HEK293 (cell line): ENCODE results near the gene CYB5R3.
A peak's percentile ranks its signal among the peaks of the same experiment; 100 is the strongest.

Experiments used
- CTCF ChIA-PET: fragments of 350-600 bp; formaldehyde crosslinking; extraction: SDS; loops from one replicate; lab custom pipeline; 2021; ENCODE audit warnings: antibody characterized with exemption; lab: Yijun Ruan, JAX
- POLR2A ChIA-PET: fragments of 300-600 bp; formaldehyde crosslinking; extraction: SDS; loops from one replicate; lab custom pipeline; 2020; ENCODE audit warnings: antibody characterized with exemption, inconsistent platforms; lab: Yijun Ruan, JAX
- H3K27ac ChIP-seq: fragments of 200-500 bp; sonication (Bioruptor generic); 2 replicates; pipeline ENCODE4 v1.5.1; 2014; ENCODE audit warnings: low read depth, low read length, control low read depth, inconsistent platforms; ENCODE audit errors: extremely low read depth
- H3K36me3 ChIP-seq, 2 experiments: fragments of 200-500 bp in 1 of 2; sonication (Bioruptor generic) in 1 of 2; 1 replicate in 1 of 2; 2 replicates in 1 of 2; pipeline ENCODE4 v1.5.1; 2014 to 2017; ENCODE audit warnings: inconsistent platforms in 2 of 2, low read length in 2 of 2; ENCODE audit not compliant: control insufficient read depth in 2 of 2, insufficient read depth in 1 of 2
- H3K4me1 ChIP-seq: fragments of 200-500 bp; sonication (Bioruptor generic); 2 replicates; pipeline ENCODE4 v1.5.1; 2014; ENCODE audit warnings: mild to moderate bottlenecking, low read length, inconsistent platforms; ENCODE audit not compliant: control insufficient read depth, insufficient read depth
- H3K4me3 ChIP-seq: 2 replicates; pipeline ENCODE4 v1.5.1; 2011; ENCODE audit warnings: low read depth, mild to moderate bottlenecking, control low read depth, low read length, moderate library complexity
- H3K9me3 ChIP-seq: fragments of 200-500 bp; sonication (Bioruptor generic); 2 replicates; pipeline ENCODE4 v1.5.1; 2014; ENCODE audit warnings: low read depth, low read length, inconsistent platforms; ENCODE audit not compliant: control insufficient read depth, insufficient read depth
- ELK4 ChIP-seq: IDR thresholded peaks from 2 replicates; pipeline ENCODE4 v1.6.1; 2011; ENCODE audit warnings: mild to moderate bottlenecking, low read depth, low read length, borderline replicate concordance
- GLIS1 ChIP-seq: fragments of 450-650 bp; formaldehyde crosslinking; IDR thresholded peaks from 2 replicates; pipeline ENCODE4 v1.5.1; 2016; ENCODE audit warnings: missing biosample characterization, missing genetic modification characterization
- KLF1 ChIP-seq: fragments of 450-650 bp; formaldehyde crosslinking; IDR thresholded peaks from 2 replicates; pipeline ENCODE4 v1.5.1; 2016; ENCODE audit warnings: missing biosample characterization, missing genetic modification characterization
- ZBTB8A ChIP-seq: fragments of 450-650 bp; formaldehyde crosslinking; IDR thresholded peaks from 2 replicates; pipeline ENCODE4 v1.5.1; 2016; ENCODE audit warnings: missing biosample characterization, missing genetic modification characterization
- ZFP3 ChIP-seq: fragments of 450-650 bp; formaldehyde crosslinking; IDR thresholded peaks from 2 replicates; pipeline ENCODE4 v1.5.1; 2016; ENCODE audit warnings: low read depth, missing biosample characterization, missing genetic modification characterization
- ZNF16 ChIP-seq: fragments of 450-650 bp; formaldehyde crosslinking; IDR thresholded peaks from 2 replicates; pipeline ENCODE4 v1.5.1; 2016; ENCODE audit warnings: low read depth, missing biosample characterization, missing genetic modification characterization
- ZNF280D ChIP-seq: fragments of 450-650 bp; formaldehyde crosslinking; IDR thresholded peaks from 2 replicates; pipeline ENCODE4 v1.5.1; 2016; ENCODE audit warnings: missing biosample characterization, missing genetic modification characterization
- ZNF324 ChIP-seq: fragments of 450-650 bp; formaldehyde crosslinking; IDR thresholded peaks from 2 replicates; pipeline ENCODE4 v1.5.1; 2016; ENCODE audit warnings: missing biosample characterization, missing genetic modification characterization
- ZNF350 ChIP-seq: fragments of 450-650 bp; formaldehyde crosslinking; IDR thresholded peaks from 2 replicates; pipeline ENCODE4 v1.5.0; 2017; ENCODE audit warnings: missing biosample characterization, mild to moderate bottlenecking, missing genetic modification characterization
- ZNF596 ChIP-seq: fragments of 450-650 bp; IDR thresholded peaks from 2 replicates; pipeline ENCODE4 v1.5.0; 2018; ENCODE audit warnings: missing biosample characterization, mild to moderate bottlenecking, missing genetic modification characterization, moderate library complexity
- ZNF768 ChIP-seq: fragments of 450-650 bp; formaldehyde crosslinking; IDR thresholded peaks from 2 replicates; pipeline ENCODE4 v1.5.1; 2018; ENCODE audit warnings: missing biosample characterization, mild to moderate bottlenecking, missing genetic modification characterization
- TF ChIP-seq, protein P1 (sequence below): fragments of 450-650 bp; formaldehyde crosslinking; optimal IDR thresholded peaks from 2 replicates; pipeline ENCODE3; 2016; ENCODE audit warnings: missing biosample characterization, mild to moderate bottlenecking, missing genetic modification characterization

Gene CYB5R3

DNA sequence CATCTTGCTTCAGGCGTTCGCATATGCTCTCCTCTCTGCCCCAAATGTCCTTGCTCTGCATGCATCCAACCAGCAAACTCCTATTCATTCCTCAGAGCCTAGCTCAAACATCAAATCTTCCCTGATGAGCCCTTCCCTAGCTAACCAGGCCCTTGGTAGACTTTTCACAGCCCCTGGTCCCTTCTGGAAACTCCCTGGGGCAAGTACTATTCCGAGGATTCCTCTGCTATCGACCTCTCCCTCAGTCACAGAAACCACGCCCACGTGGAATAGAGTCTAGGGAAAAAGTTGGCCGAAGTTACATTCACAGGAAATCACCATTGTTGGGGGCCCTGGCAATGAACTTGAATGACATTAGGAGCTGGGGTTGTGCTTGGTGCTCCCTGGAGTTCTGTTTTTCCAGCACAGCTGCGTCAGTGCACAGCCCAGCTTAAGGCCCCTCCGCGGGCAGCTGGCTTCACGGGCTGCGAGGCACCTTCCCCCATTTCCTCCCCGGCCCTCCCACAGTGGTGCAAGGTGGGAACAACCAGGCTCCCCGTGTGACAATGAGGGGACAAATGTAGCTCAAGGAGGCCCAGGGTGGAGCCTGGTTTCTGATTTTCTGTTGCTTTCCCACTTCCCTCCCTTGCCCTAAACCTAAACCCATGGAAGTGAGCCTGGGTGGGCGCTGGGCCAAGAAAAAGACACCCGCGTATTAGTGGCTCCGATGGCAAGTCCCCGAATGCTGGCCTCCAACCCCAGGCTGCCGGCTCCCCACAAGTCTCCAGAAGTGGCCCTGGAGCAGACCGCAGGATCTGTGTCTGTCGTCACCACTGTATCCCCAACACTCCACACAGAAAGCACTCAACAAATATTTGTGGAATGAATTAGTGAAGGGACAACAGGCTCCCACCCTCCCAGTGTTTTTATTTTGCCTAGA, 4.5 kb downstream of the CYB5R3 start (continued):
- TF ChIP-seq, protein P1, sequence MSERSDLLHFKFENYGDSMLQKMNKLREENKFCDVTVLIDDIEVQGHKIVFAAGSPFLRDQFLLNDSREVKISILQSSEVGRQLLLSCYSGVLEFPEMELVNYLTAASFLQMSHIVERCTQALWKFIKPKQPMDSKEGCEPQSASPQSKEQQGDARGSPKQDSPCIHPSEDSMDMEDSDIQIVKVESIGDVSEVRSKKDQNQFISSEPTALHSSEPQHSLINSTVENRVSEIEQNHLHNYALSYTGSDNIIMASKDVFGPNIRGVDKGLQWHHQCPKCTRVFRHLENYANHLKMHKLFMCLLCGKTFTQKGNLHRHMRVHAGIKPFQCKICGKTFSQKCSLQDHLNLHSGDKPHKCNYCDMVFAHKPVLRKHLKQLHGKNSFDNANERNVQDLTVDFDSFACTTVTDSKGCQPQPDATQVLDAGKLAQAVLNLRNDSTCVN (tag by site-specific recombination) = no peak
- TF ChIP-seq KLF1 (tag by site-specific recombination) (no peak), ZNF280D (tag by site-specific recombination) (no peak), ZBTB8A (peak; percentile 41; the same call in 1 of the 2 replicates), ZFP3 (tag by site-specific recombination) (peak; percentile 88), ZNF596 (no peak)

GRCh38 chr22:42643634-42644421, 5.4 kb downstream of the CYB5R3 start:
- CTCF ChIA-PET = interaction anchor here (0.6 to 2.3 kb wide), 3 partner anchors 23 to 133 kb away, joined by 3 to 13 read pairs (median 4); no protein-coding TSS in a partner anchor
- no peak for TF ChIP-seq ZNF768 (tag by site-specific recombination)
- TF ChIP-seq ZNF350 = no peak
- no peak for TF ChIP-seq ZNF324 (tag by site-specific recombination)
- TF ChIP-seq ZNF16 (tag by site-specific recombination) = peak; percentile 87
- TF ChIP-seq, all 188 proteins: peak for 1
- Histone ChIP-seq H3K27ac (no peak overlapping the region), H3K9me3 (no peaks in the 10 kb centered on the region), H3K4me3 (no peak overlapping the region), H3K4me1 (peaks cover 22% of the 10 kb centered on the region), H3K36me3 (no peaks in the 10 kb centered on the region; a peak in 1 of 3 replicates)
- POLR2A ChIA-PET = interaction anchor here (0.9 kb wide), 1 partner anchor 14 kb away, joined by 3 read pairs; no protein-coding TSS in a partner anchor

DNA sequence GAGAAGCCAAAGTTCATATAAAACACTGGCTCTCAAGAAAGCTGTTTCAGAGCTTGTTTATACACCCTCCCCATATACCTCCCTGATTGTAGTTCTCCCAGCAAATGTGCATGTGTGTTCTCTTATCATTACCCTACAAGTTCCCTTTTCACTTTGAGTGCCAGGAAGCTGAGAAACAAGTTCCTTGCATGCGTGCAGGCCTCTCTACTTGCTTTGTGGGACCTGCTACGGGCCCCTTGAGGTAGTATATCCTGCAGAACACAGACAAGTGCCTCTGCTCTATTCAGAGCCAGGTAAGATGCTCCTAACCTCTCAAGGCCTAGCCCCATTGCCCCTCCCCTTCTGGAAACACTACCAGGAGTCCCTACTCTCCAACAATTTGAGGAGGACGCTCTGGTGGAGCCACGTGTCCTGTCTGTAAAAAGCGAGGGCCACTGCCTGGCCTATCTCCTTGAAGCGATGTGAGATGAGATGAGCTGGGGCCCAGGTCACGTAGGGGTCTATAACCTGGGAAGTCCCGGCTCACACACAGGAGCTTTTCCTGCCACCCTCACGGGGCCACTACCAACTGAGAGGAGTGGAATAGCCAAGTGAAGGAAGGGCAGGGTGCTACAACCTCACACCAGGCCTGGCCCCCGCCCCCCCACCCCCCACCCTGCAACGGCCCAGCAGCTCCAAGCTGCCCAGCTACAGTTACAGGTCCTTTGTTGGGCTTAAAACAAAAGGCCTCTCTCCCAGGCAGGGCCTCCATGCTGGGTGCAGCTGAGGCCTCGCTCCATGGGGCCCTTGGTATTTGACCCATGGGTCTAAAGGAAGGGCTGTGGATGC, 6.2 kb downstream of the CYB5R3 start:
- TF ChIP-seq GLIS1 (tag by site-specific recombination) (0 out of 2 replicates have a peak, but pooled peaks have one; percentile 21), ELK4 (no peak)

More for the DNA sequence above, 6.2 kb downstream of the CYB5R3 start:
- no peaks in the 10 kb centered on the region; a peak in 1 of 3 replicates for H3K36me3 ChIP-seq
- no peak overlapping the region for H3K27ac ChIP-seq
- H3K9me3 ChIP-seq = no peaks in the 10 kb centered on the region
- ChIA-PET CTCF (interaction anchor here (0.6 to 2.3 kb wide), 4 partner anchors 13 to 453 kb away, joined by 4 to 13 read pairs (median 6); no protein-coding TSS in a partner anchor), POLR2A (interaction anchor here (1.3 kb wide), 1 partner anchor 28 kb away, joined by 3 read pairs; no protein-coding TSS in a partner anchor)
- H3K4me3 ChIP-seq = no peak overlapping the region
- peaks cover 18% of the 10 kb centered on the region for H3K4me1 ChIP-seq
